ENCODE results near the gene UCHL1. TPM values are rescaled to one million over a fixed set of nuclear protein-coding genes. Genes with fewer than 3 reads are reported as not detected.

UCHL1 gene
- polyA plus RNA-seq, 1 experiment: 1,872 TPM

- no peaks in the 10 kb centered on the region for H3K9me3 ChIP-seq (ENCODE audit: control insufficient read depth, insufficient read depth, low read length)
- no peak overlapping the region for H3K4me3 ChIP-seq (ENCODE audit: low read depth, low read length)
- no peak for DNase-seq (ENCODE audit: low read depth, low spot score)
- POLR2A ChIA-PET: no interaction called here
- H3K27ac ChIP-seq (ENCODE audit: low read depth, low read length): no peak overlapping the region
- peaks cover 3% of the 10 kb centered on the region for H3K27me3 ChIP-seq (ENCODE audit: control insufficient read depth, insufficient read depth, low read length)
- CTCF ChIA-PET: interaction anchor here (0.6 to 0.8 kb wide), 2 partner anchors 8 to 13 kb away, joined by 3 read pairs; no protein-coding TSS in a partner anchor
- TF ChIP-seq CTCF (IDR thresholded peaks at IDR 0.05; ENCODE audit: low read depth, low read length): no peak
Observed at GRCh38 chr4:41232406-41232805, 24.3 kb upstream of the UCHL1 start.

DNA sequence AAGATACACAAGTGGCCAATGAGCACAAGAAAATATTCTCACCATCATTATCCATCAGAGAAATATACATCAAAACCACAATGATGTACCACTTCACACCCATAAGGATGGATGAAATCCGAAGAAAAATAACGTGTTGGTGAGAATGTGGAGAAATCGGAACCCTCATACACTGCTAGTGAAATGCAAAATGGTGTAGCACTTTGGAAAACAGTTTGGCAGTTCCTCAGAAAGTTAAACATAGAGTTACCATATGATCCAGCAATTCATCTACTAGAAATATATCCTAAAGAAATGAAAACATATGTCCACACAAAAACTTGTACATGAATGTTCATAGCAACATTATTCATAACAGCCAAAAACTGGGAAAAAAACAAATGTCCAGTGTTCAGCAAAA lies 23.9 kb upstream of the UCHL1 start:
- no peak overlapping the region for H3K27ac ChIP-seq (ENCODE audit: low read depth, low read length)
- no peak for TF ChIP-seq CTCF (IDR thresholded peaks at IDR 0.05; ENCODE audit: low read depth, low read length)
- CTCF ChIA-PET: interaction anchor here (0.8 kb wide), 1 partner anchor 14 kb away, joined by 3 read pairs; no protein-coding TSS in a partner anchor
- H3K4me3 ChIP-seq (ENCODE audit: low read depth, low read length): no peak overlapping the region
- POLR2A ChIA-PET: no interaction called here
- no peaks in the 10 kb centered on the region for H3K9me3 ChIP-seq (ENCODE audit: control insufficient read depth, insufficient read depth, low read length)
- peaks cover 3% of the 10 kb centered on the region for H3K27me3 ChIP-seq (ENCODE audit: control insufficient read depth, insufficient read depth, low read length)
- no peak for DNase-seq (ENCODE audit: low read depth, low spot score)

GRCh38 chr4:41236032-41236431 lies 20.7 kb upstream of the UCHL1 start:
- TF ChIP-seq CTCF (IDR thresholded peaks at IDR 0.05; ENCODE audit: low read depth, low read length): no peak
- ChIA-PET CTCF (interaction anchor here (0.5 to 1.4 kb wide), 2 partner anchors 22 to 24 kb away, joined by 3 to 4 read pairs; partner anchors contain the start of gene APBB2), POLR2A (interaction anchor here (1.0 kb wide), 1 partner anchor 21 kb away, joined by 4 read pairs; the partner anchor contains the start of gene UCHL1)
- no peak overlapping the region for H3K4me3 ChIP-seq (ENCODE audit: low read depth, low read length)
- H3K9me3 ChIP-seq (ENCODE audit: control insufficient read depth, insufficient read depth, low read length): no peaks in the 10 kb centered on the region
- no peak overlapping the region for H3K27ac ChIP-seq (ENCODE audit: low read depth, low read length)
- no peak for DNase-seq (ENCODE audit: low read depth, low spot score)
- no peaks in the 10 kb centered on the region for H3K27me3 ChIP-seq (ENCODE audit: control insufficient read depth, insufficient read depth, low read length)

DNA sequence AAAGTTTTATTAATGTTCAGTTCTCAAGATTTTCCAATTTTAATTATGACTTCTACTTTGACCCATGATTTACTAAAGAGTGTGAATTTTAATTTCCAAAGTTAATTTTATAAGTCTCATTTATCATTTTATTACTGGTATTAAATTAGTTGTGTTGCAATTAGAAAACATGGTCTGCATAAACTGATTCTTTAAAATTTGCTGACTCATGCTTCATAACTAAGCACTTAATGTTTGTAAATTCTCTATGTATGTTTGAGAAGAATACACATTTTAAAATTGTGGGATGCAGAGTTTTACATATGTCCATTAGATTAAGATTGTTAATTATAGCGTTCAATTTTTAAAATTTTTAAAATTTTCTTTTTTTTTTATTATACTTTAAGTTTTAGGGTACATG lies 20.2 kb upstream of the UCHL1 start:
- Histone ChIP-seq H3K27ac (ENCODE audit: low read depth, low read length) (no peak overlapping the region), H3K27me3 (ENCODE audit: control insufficient read depth, insufficient read depth, low read length) (no peaks in the 10 kb centered on the region), H3K4me3 (ENCODE audit: low read depth, low read length) (no peak overlapping the region), H3K9me3 (ENCODE audit: control insufficient read depth, insufficient read depth, low read length) (no peaks in the 10 kb centered on the region)
- DNase-seq (ENCODE audit: low read depth, low spot score): no peak
- ChIA-PET CTCF (no interaction called here), POLR2A (interaction anchor here (1.0 kb wide), 1 partner anchor 20 kb away, joined by 4 read pairs; the partner anchor contains the start of gene UCHL1)
- no peak for TF ChIP-seq CTCF (IDR thresholded peaks at IDR 0.05; ENCODE audit: low read depth, low read length)

- TF ChIP-seq CTCF (IDR thresholded peaks at IDR 0.05; ENCODE audit: low read depth, low read length): no peak
- Histone ChIP-seq H3K27me3 (ENCODE audit: control insufficient read depth, insufficient read depth, low read length) (peaks cover 3% of the 10 kb centered on the region), H3K9me3 (ENCODE audit: control insufficient read depth, insufficient read depth, low read length) (no peaks in the 10 kb centered on the region), H3K27ac (ENCODE audit: low read depth, low read length) (no peak overlapping the region), H3K4me3 (ENCODE audit: low read depth, low read length) (no peak overlapping the region)
- no peak for DNase-seq (ENCODE audit: low read depth, low spot score)
- CTCF ChIA-PET: no interaction called here
- POLR2A ChIA-PET: no interaction called here
Observed at GRCh38 chr4:41241919-41242318, 14.8 kb upstream of the UCHL1 start.
